PC-3 (cell line): ENCODE data around the gene ACAD10. TPM values are rescaled to one million over a fixed set of nuclear protein-coding genes. Genes with fewer than 3 reads are reported as not detected.

Experiments used
- ATAC-seq: fragments of 200-7000 bp; cut with Tn5 transposase; 2 replicates; pipeline ENCODE4 v1.9.1; 2020; ENCODE audit warnings: mild to moderate bottlenecking, moderate library complexity
- BruUV-seq: library from RNA; stranded (reverse); fragments of 400-500 nt; replicated peaks from 2 replicates; lab custom pipeline; 2021; lab: Mats Ljungman, UMichigan
- CTCF ChIA-PET: fragments of 300-600 bp; sonication (Branson Sonifier 250); formaldehyde crosslinking; loops from one replicate; lab custom pipeline; 2022; ENCODE audit warnings: antibody characterized with exemption; lab: Charles Lee
- POLR2A ChIA-PET: fragments of 300-600 bp; sonication (Branson Sonifier 250); formaldehyde crosslinking; loops from one replicate; lab custom pipeline; 2022; ENCODE audit warnings: antibody characterized with exemption; ENCODE audit not compliant: unreplicated experiment; lab: Charles Lee
- DNase-seq: peaks from one replicate; pipeline ENCODE4 v3.0.0-alpha.2; 2015
- H2AFZ ChIP-seq: fragments of 300-600 bp; sonication (generic); 2 replicates; pipeline ENCODE4 v1.6.0; 2016; ENCODE audit warnings: antibody characterized with exemption, low read length
- H3F3A ChIP-seq: fragments of 300-600 bp; sonication (generic); one replicate; pipeline ENCODE4 v1.6.0; 2017; ENCODE audit warnings: antibody characterized with exemption, low read length, control low read depth, mild to moderate bottlenecking; ENCODE audit not compliant: unreplicated experiment
- H3K27ac ChIP-seq: fragments of 300-600 bp; sonication (generic); 2 replicates; pipeline ENCODE4 v1.5.1; 2016; ENCODE audit warnings: mild to moderate bottlenecking, low read length
- H3K27me3 ChIP-seq: fragments of 300-600 bp; sonication (generic); 2 replicates; pipeline ENCODE4 v1.6.1; 2016; ENCODE audit warnings: low read length, mixed read lengths
- H3K36me3 ChIP-seq: fragments of 300-600 bp; sonication (generic); 2 replicates; pipeline ENCODE4 v1.6.1; 2016; ENCODE audit warnings: low read depth, mixed run types, low read length, mixed read lengths
- H3K4me1 ChIP-seq: fragments of 300-600 bp; sonication (generic); 2 replicates; pipeline ENCODE4 v1.5.1; 2016; ENCODE audit warnings: low read length; ENCODE audit not compliant: insufficient read depth
- H3K4me2 ChIP-seq: fragments of 300-600 bp; sonication (generic); 2 replicates; pipeline ENCODE4 v1.6.0; 2016; ENCODE audit warnings: low read length
- H3K4me3 ChIP-seq: fragments of 300-600 bp; sonication (generic); 2 replicates; pipeline ENCODE4 v1.5.1; 2016; ENCODE audit warnings: mild to moderate bottlenecking, low read length, mixed read lengths
- H3K79me2 ChIP-seq: fragments of 300-600 bp; sonication (generic); 2 replicates; pipeline ENCODE4 v1.6.1; 2017; ENCODE audit warnings: low read length, mixed read lengths
- H3K9ac ChIP-seq: fragments of 300-600 bp; sonication (generic); 2 replicates; pipeline ENCODE4 v1.6.0; 2016; ENCODE audit warnings: mild to moderate bottlenecking, low read length
- H3K9me2 ChIP-seq: fragments of 300-600 bp; sonication (generic); replicated peaks from 2 replicates; pipeline ENCODE4 v1.6.1; 2016; ENCODE audit warnings: mixed run types, low read length, mixed read lengths
- H3K9me3 ChIP-seq: fragments of 300-600 bp; sonication (generic); 2 replicates; pipeline ENCODE4 v1.6.1; 2016; ENCODE audit warnings: low read length, mixed read lengths
- H4K20me1 ChIP-seq: fragments of 300-600 bp; sonication (generic); 2 replicates; pipeline ENCODE4 v1.6.1; 2016; ENCODE audit warnings: low read length, mixed read lengths
- CTCF ChIP-seq: fragments of 300-600 bp; sonication (generic); conservative IDR thresholded peaks from 2 replicates; pipeline ENCODE4 v1.5.1; 2017; ENCODE audit warnings: antibody characterized with exemption, low read depth, mild to moderate bottlenecking, low read length
- EZH2 ChIP-seq: fragments of 300-600 bp; sonication (generic); IDR thresholded peaks from one replicate; pipeline ENCODE4 v1.6.1; 2017; ENCODE audit warnings: antibody characterized with exemption, mild to moderate bottlenecking, low read length; ENCODE audit not compliant: unreplicated experiment
- EZH2phosphoT487 ChIP-seq: fragments of 300-600 bp; sonication (generic); IDR thresholded peaks from 2 replicates; pipeline ENCODE4 v1.6.1; 2018; ENCODE audit warnings: mild to moderate bottlenecking, antibody characterized with exemption, low read length, borderline replicate concordance
- intact Hi-C: fragments of 100-400 bp; cut with micrococcal nuclease; formaldehyde crosslinking; loops from 2 replicates; pipeline ENCODE4 v1.9.0; 2023
- total RNA-seq: library from RNA; depleted of rRNA; stranded (reverse); fragments of >200 nt; gene quantifications from 2 replicates; pipeline ENCODE4 v1.2.3, GENCODE V29; 2014

Gene ACAD10
- total RNA-seq, 1 experiment from 2014 or later: 27.4 TPM

DNA sequence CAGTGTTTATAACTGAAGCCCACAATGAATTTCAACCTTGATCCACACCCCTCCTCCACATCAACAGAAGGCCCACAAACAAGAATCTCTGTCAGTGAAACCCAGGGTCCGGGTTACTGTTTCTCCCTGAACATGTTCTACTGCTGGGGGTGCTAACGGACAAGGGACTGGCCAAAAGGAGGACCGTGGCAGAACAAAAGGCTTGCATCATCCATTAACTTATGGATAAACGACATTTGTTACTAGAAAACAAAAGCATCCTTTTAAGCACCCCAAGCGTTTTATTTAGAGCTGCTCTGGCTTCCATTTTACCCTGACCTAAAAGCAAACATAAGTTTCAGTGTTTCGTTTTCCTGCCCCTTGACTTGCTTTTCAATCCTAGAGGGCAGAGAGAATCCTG is 32.3 kb upstream of the ACAD10 start:
- no peaks in the 10 kb centered on the region for H3K9me3 ChIP-seq
- ChIA-PET CTCF (no interaction called here), POLR2A (no interaction called here)
- no peaks in the 10 kb centered on the region for H3K4me1 ChIP-seq
- H3K9ac ChIP-seq: no peak overlapping the region
- H3K9me2 ChIP-seq: no peaks in the 10 kb centered on the region
- H2AFZ ChIP-seq: no peak overlapping the region
- H3K79me2 ChIP-seq: no peaks in the 10 kb centered on the region
- intact Hi-C loops: no loop called here
- no peak overlapping the region for H3K4me3 ChIP-seq
- ATAC-seq (no peak), DNase-seq (no peak)
- BruUV-seq: no TSS peak
- no peaks in the 10 kb centered on the region for H3F3A ChIP-seq
- no peaks in the 10 kb centered on the region for H4K20me1 ChIP-seq
- no peak overlapping the region for H3K27ac ChIP-seq
- TF ChIP-seq EZH2: no peak
- no peak for TF ChIP-seq EZH2phosphoT487
- H3K36me3 ChIP-seq: peaks cover 42% of the 10 kb centered on the region
- H3K27me3 ChIP-seq: no peaks in the 10 kb centered on the region
- no peak overlapping the region for H3K4me2 ChIP-seq

DNA sequence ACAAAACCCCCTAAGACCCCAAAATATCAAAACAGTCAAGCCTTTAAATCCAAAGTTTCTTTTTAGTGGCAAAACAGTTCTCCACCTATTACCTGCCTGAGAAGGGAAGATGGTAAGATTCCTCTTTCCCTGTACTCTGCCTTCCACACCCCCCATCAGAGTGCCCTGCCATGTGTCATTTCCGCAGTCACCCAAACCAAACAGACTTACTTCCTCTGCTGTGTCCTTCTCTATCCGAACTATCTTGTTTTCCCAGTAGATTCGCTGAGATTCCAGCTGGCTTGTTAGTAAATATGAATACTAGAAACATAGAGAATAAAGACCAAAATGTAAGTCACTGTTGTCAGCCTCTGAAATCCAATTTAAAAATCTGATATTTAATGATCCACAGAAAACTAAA is 30.5 kb upstream of the ACAD10 start:
- Histone ChIP-seq H3K4me1 (no peaks in the 10 kb centered on the region), H2AFZ (no peak overlapping the region), H3K4me2 (no peak overlapping the region), H3F3A (no peaks in the 10 kb centered on the region), H3K4me3 (no peak overlapping the region), H3K79me2 (no peaks in the 10 kb centered on the region), H3K9ac (no peak overlapping the region), H3K27ac (no peak overlapping the region), H3K9me3 (no peaks in the 10 kb centered on the region), H4K20me1 (no peaks in the 10 kb centered on the region), H3K36me3 (peaks cover 42% of the 10 kb centered on the region), H3K27me3 (no peaks in the 10 kb centered on the region), H3K9me2 (no peaks in the 10 kb centered on the region)
- DNase-seq (no peak), ATAC-seq (no peak)
- no TSS peak for BruUV-seq
- POLR2A ChIA-PET: no interaction called here
- TF ChIP-seq CTCF (no peak), EZH2phosphoT487 (no peak), EZH2 (no peak)
- intact Hi-C loops: no loop called here
- CTCF ChIA-PET: no interaction called here

GRCh38 chr12:111656016-111656415 is 29.8 kb upstream of the ACAD10 start:
- H3K4me3 ChIP-seq: no peak overlapping the region
- TF ChIP-seq CTCF: no peak
- TF ChIP-seq EZH2phosphoT487: no peak
- TF ChIP-seq EZH2: no peak
- no peaks in the 10 kb centered on the region for H4K20me1 ChIP-seq
- H3F3A ChIP-seq: no peaks in the 10 kb centered on the region
- H3K27ac ChIP-seq: no peak overlapping the region
- H3K79me2 ChIP-seq: no peaks in the 10 kb centered on the region
- ChIA-PET POLR2A (no interaction called here), CTCF (no interaction called here)
- intact Hi-C loops: no loop called here
- H3K4me1 ChIP-seq: no peaks in the 10 kb centered on the region
- no peaks in the 10 kb centered on the region for H3K9me2 ChIP-seq
- peaks cover 40% of the 10 kb centered on the region for H3K36me3 ChIP-seq
- no peak overlapping the region for H2AFZ ChIP-seq
- H3K9me3 ChIP-seq: no peaks in the 10 kb centered on the region
- no peak for ATAC-seq
- no TSS peak for BruUV-seq
- H3K4me2 ChIP-seq: no peak overlapping the region
- no peak overlapping the region for H3K9ac ChIP-seq
- H3K27me3 ChIP-seq: no peaks in the 10 kb centered on the region
- no peak for DNase-seq
